KMS-11 (cell line): ENCODE results near the gene ERVFRD-1.

Source experiments
- H2AFZ ChIP-seq: fragments of 200-600 bp; sonication (generic); 2 replicates; pipeline ENCODE4 v1.6.1; 2016; ENCODE audit warnings: antibody characterized with exemption, mixed run types, low read depth
- H3K27ac ChIP-seq: fragments of 200-600 bp; sonication (generic); 2 replicates; pipeline ENCODE4 v1.6.1; 2016; ENCODE audit warnings: mild to moderate bottlenecking, mixed run types
- H3K27me3 ChIP-seq: fragments of 200-600 bp; sonication (generic); 2 replicates; pipeline ENCODE4 v1.6.1; 2017; ENCODE audit warnings: mild to moderate bottlenecking, low read depth, mixed run types, moderate library complexity; ENCODE audit not compliant: insufficient read depth
- H3K36me3 ChIP-seq: fragments of 200-600 bp; sonication (generic); 2 replicates; pipeline ENCODE4 v1.6.1; 2017; ENCODE audit warnings: mild to moderate bottlenecking, mixed run types; ENCODE audit not compliant: insufficient read depth
- H3K4me1 ChIP-seq: fragments of 200-600 bp; sonication (generic); 2 replicates; pipeline ENCODE4 v1.6.1; 2016; ENCODE audit warnings: mild to moderate bottlenecking, low read depth, mixed run types; ENCODE audit not compliant: poor library complexity, severe bottlenecking
- H3K4me2 ChIP-seq: fragments of 200-600 bp; sonication (generic); 2 replicates; pipeline ENCODE4 v1.7.0; 2016; ENCODE audit warnings: mild to moderate bottlenecking, mixed run types
- H3K4me3 ChIP-seq: fragments of 200-600 bp; sonication (generic); IDR thresholded peaks from 2 replicates; pipeline ENCODE4 v1.6.1; 2017; ENCODE audit warnings: low read depth, low read length, mixed read lengths; ENCODE audit not compliant: insufficient read depth
- H3K79me2 ChIP-seq: fragments of 200-600 bp; sonication (generic); 2 replicates; pipeline ENCODE4 v1.6.1; 2016; ENCODE audit warnings: low read depth, mixed run types; ENCODE audit not compliant: insufficient read depth
- H3K9ac ChIP-seq: fragments of 200-600 bp; sonication (generic); 2 replicates; pipeline ENCODE4 v1.6.1; 2016; ENCODE audit warnings: mild to moderate bottlenecking, mixed run types
- H4K20me1 ChIP-seq: fragments of 200-600 bp; sonication (generic); 2 replicates; pipeline ENCODE4 v1.6.1; 2016; ENCODE audit warnings: mild to moderate bottlenecking, mixed run types; ENCODE audit not compliant: insufficient read depth
- TF ChIP-seq, protein P1 (sequence below): fragments of 200-600 bp; sonication (generic); conservative IDR thresholded peaks from 2 replicates; pipeline ENCODE4 v1.6.1; 2017; ENCODE audit warnings: low read depth, mild to moderate bottlenecking, antibody characterized with exemption, low read length, moderate library complexity, mixed read lengths

Gene ERVFRD-1

DNA sequence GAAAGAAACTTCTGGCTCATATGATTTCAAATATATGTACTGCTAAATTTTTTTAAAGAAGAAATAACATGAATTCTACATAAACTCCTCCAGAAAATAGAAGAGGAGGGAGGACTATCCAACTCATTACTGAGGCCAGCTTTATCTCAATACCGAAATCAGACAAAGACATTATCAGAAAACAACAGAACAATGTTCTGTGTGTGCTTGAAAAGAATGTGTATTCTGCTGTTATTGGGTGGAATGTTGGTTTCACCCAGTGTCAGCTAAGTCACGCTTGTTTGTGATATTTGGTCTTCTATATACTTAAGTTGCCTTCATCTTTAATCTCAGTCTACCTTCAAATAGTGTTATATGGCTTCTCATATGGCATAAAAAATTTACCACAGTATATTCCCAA is 48.8 kb downstream of the ERVFRD-1 start:
- no peak overlapping the region for H3K27ac ChIP-seq
- no peaks in the 10 kb centered on the region for H3K4me1 ChIP-seq
- no peaks in the 10 kb centered on the region for H4K20me1 ChIP-seq
- H3K27me3 ChIP-seq, result no peaks in the 10 kb centered on the region
- H3K9ac ChIP-seq, result no peak overlapping the region
- no peaks in the 10 kb centered on the region for H3K79me2 ChIP-seq
- no peak overlapping the region for H3K4me3 ChIP-seq
- H3K36me3 ChIP-seq, result no peaks in the 10 kb centered on the region
- H3K4me2 ChIP-seq, result no peak overlapping the region
- TF ChIP-seq, protein P1, sequence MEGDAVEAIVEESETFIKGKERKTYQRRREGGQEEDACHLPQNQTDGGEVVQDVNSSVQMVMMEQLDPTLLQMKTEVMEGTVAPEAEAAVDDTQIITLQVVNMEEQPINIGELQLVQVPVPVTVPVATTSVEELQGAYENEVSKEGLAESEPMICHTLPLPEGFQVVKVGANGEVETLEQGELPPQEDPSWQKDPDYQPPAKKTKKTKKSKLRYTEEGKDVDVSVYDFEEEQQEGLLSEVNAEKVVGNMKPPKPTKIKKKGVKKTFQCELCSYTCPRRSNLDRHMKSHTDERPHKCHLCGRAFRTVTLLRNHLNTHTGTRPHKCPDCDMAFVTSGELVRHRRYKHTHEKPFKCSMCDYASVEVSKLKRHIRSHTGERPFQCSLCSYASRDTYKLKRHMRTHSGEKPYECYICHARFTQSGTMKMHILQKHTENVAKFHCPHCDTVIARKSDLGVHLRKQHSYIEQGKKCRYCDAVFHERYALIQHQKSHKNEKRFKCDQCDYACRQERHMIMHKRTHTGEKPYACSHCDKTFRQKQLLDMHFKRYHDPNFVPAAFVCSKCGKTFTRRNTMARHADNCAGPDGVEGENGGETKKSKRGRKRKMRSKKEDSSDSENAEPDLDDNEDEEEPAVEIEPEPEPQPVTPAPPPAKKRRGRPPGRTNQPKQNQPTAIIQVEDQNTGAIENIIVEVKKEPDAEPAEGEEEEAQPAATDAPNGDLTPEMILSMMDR, result no peak
- no peak overlapping the region for H2AFZ ChIP-seq

DNA sequence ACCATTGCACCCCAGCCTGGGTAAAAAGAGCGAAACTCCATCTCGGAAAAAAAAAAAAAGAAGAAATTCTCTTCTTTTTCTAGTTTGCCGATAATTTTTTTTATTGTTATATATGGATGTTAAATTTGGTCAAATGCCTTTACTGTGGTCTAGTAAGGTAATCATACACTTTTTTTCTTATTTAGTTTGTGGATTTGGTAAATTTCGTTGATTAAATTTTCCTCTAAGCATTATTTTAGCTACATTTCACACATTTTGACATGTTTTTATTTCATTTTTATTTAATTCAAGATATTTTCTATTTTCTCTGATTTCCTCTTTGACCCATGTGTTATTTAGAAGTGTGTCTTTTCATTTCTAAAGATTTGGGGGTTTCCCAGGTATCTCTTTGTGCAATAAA is 49.4 kb downstream of the ERVFRD-1 start:
- Histone ChIP-seq H3K4me3 (no peak overlapping the region), H2AFZ (no peak overlapping the region), H3K79me2 (no peaks in the 10 kb centered on the region), H3K36me3 (no peaks in the 10 kb centered on the region), H3K27ac (no peak overlapping the region), H3K4me1 (no peaks in the 10 kb centered on the region), H4K20me1 (no peaks in the 10 kb centered on the region), H3K27me3 (no peaks in the 10 kb centered on the region), H3K9ac (no peak overlapping the region), H3K4me2 (no peak overlapping the region)
- TF ChIP-seq, protein P1, result no peak

DNA sequence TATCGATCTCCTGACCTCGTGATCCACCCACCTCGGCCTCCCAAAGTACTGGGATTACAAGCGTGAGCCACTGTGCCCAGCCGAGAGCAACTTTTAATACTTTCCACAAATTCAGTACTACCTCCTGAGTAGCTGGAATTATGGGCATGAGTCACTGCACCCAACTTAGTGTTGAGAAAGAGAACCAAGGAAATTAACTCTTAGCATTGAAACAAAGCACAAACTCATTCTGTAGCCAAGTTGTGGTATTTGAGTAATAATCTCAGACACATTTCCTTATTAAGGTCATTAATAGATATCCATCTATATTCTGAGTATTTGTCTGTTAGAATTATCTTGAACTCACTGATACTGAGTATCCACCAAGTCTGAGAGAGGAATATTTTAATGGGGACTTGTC is 53.1 kb downstream of the ERVFRD-1 start:
- no peaks in the 10 kb centered on the region for H3K27me3 ChIP-seq
- H4K20me1 ChIP-seq, result no peaks in the 10 kb centered on the region
- no peak overlapping the region for H3K4me3 ChIP-seq
- H3K4me1 ChIP-seq, result no peaks in the 10 kb centered on the region
- no peaks in the 10 kb centered on the region for H3K36me3 ChIP-seq
- H3K79me2 ChIP-seq, result no peaks in the 10 kb centered on the region
- no peak overlapping the region for H3K27ac ChIP-seq
- no peak overlapping the region for H3K4me2 ChIP-seq
- H3K9ac ChIP-seq, result no peak overlapping the region
- no peak overlapping the region for H2AFZ ChIP-seq
- TF ChIP-seq, protein P1, result no peak

DNA sequence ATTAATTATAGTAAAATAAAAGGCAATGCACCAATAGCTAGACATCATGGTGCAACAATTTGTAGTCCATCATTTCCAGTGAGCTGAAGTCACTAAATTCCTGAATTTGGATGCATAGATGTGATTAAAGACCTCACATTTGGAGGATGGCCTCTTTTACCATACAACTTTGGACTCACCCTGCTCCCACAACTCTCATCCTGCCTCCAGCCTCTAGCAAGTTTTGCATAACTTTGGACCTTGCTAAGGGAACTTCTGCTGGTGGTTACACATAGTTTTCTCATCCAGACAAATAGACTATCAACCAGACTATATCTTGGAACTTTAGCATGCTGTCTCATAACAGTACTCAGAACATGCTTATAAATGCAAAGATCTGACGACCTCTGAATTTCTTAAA is 54.7 kb downstream of the ERVFRD-1 start:
- no peak overlapping the region for H3K9ac ChIP-seq
- H4K20me1 ChIP-seq, result no peaks in the 10 kb centered on the region
- no peaks in the 10 kb centered on the region for H3K27me3 ChIP-seq
- H3K4me1 ChIP-seq, result no peaks in the 10 kb centered on the region
- H3K4me3 ChIP-seq, result no peak overlapping the region
- TF ChIP-seq, protein P1, result no peak
- H3K79me2 ChIP-seq, result no peaks in the 10 kb centered on the region
- H3K4me2 ChIP-seq, result no peak overlapping the region
- no peak overlapping the region for H2AFZ ChIP-seq
- no peak overlapping the region for H3K27ac ChIP-seq
- H3K36me3 ChIP-seq, result no peaks in the 10 kb centered on the region
